HL-60/S4 (cell line): Measurements from ENCODE around the gene GPC1.

Experiments
- in situ Hi-C: fragments of 300-500 bp; cut with MboI; formaldehyde crosslinking; loops from 2 replicates; pipeline ENCODE4 v1.14.3; 2022; ENCODE audit warnings: low sequenced_read_pairs

The GPC1 gene

DNA sequence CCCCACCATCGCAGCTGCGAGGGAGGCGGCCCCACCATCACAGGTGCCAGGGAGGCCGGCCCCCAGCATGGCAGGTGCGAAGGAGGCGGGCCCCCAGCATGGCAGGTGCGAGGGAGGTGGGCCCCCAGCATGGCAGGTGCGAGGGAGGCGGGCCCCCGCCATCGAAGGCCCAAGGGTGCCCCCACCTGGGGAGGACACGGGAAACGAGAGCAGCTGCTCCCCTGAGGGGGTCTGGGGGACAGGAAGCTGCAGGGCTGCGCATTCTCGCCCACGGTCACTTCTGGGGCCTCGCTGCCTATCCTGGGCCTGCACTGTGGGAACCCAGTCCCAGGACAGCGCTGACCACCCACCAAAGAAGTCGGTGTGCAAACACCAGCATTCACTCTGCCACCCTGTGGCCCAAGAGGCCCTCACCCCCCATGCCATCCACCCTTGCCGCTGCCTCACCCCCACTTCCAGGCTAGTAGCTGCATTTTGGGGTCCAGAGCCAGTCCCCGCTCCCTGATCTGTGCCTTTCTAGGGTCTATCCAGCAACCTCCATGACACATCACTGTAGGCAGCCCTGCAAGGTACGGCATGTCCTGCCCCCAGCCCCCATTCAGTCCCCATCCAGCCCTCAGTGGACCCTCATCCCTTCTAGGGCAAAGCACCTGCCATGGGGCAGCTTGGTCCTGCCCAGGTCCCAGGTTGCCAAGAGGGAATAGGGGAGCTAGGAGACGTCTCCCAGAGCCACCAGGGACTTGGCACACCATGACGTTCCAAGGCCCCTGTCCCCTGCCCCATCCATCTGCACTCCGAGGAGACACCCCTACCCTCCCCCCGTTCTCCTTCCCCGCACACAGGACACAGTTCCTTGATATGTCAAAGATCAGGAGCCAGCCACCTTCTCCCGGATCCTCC is 24.0 kb upstream of the GPC1 start:
- in situ Hi-C loops = no loop called here

DNA sequence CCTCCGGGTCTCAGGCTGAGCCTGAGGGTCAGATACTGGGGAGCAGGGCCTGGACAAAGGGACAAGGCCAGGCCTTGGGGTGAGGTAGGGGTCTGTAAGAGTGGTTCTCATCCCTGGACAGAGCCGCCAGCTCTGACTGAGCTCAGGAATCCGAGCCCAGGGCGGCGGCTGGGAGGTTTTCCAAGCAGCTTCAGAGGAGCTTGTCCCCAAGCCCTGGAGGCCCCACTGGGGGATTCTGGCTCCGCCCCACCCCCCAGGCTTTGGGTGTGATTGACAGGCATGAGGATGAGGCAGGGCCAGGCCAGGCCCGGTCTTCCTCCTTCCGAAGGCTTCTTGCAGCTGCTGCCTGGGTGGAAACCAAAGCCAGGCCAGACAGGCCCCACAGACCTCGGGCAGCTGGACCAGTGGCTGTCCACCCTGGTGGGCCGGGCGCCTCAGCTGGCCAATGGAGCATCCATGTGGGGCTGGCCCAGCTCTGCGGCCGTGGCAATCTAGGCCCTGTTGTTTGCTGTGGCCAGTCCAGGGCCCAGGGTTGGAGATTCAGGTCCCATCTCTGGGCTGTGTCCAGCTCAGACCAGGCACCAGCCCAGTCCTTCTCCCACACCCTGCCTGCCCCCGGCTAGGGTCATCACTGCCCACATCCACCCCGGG is 23.1 kb upstream of the GPC1 start:
- in situ Hi-C loops = no loop called here

DNA sequence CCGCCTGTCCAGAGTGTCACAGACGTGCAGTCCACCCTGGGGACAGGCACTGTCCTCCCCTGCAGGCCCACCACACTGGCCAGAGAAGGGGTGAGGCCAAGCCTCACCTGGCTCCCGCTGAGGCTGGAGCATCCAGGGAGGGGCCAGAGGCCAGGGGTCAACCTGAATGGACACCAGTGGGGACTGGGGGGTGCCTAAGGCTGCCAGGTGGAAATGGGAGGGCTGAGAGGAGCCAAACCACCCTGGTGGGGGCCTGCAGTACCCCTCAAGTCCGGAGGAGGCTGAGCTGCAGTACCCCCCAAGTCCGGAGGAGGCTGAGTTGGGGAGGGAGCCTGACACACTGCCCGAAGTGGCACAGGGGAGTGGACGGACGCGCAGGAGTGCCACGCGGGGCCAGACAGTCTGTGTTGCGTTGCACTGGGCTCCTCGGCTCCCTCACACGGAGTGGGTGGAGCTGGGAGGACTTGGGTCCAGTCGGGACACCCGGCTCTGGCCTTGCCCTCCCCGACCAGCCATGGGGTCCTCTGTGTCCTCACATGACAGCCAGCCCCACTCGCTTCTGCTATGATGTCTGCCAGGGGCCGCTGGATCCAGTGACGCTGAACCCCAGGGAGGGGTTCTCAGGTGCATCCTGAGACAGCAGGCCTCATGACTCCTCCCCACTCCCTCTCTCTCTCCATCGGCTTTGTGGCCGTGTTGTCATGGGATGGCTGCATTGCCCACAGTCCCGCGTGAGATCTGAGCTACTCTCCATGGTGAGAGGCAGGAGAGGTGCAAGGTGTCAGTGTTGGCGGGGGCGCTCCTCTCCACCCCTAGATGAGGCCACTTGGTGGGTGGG is 22.3 kb upstream of the GPC1 start:
- in situ Hi-C loops = no loop called here

DNA sequence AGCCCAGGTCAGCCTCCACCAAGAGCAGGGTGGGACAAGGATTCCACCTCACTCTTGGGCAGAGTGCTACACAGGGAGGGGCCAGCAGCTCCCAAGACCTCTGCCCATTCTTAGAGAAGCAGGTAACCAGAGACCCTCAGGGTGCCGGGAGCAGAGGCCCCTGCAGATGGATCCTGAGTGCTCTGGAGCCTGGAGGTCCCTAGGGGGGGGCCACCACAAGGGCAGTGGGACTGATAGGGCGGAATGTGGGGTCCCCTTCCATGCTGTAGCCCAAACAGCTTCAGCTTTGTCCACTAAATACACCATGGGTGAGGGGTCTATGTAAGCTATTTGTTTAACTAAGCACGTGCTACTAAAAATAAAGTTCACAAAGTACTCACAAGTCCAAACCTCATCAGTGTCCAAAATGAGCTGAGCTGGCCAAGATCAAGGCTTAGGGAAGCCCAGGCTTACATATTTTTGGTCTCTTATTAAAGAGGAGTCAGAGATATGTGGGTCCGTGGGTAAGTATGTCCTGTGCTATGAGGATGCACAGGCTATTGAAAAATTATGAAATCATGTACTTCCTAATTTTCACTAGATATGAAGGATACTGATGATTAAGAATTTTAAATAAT is 21.5 kb upstream of the GPC1 start:
- in situ Hi-C loops = no loop called here

DNA sequence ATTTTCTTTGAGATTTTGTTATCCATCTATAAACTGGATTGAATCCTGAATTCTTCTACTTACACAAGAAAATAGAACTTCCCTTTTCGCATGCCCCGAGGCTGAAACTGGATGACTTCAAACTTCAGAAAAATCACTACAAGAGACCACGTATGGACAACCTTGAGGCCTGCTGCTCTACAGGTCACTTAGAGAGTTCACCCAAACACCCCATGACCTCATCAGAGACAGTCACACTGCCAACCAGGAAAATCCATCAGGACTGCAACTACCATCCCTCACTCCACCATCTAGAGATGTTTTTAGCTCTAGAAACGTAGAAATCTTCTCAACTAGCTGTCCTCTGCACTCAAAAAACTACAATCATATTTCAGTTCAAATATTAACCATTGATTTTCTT is 18.6 kb upstream of the GPC1 start:
- in situ Hi-C loops = no loop called here

DNA sequence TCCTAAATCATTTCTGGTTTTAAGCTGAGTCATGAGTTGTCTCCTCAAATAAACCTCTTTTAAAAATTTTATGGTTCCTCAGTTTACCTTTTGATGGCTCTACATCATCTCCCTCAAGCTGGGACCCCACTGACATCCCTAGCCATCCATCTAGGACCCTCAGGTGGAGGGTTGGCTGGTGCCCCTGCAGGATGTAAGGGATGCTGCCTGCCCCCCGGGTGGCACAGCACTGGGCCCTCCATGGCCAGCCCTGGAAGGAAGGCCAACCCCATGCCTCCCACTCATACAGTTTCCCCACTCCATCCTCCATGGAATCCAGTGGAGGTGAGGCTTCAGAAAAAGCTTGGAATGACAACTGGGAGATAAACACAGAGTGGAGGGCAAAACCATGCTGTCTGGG is 17.2 kb upstream of the GPC1 start:
- in situ Hi-C loops = no loop called here

DNA sequence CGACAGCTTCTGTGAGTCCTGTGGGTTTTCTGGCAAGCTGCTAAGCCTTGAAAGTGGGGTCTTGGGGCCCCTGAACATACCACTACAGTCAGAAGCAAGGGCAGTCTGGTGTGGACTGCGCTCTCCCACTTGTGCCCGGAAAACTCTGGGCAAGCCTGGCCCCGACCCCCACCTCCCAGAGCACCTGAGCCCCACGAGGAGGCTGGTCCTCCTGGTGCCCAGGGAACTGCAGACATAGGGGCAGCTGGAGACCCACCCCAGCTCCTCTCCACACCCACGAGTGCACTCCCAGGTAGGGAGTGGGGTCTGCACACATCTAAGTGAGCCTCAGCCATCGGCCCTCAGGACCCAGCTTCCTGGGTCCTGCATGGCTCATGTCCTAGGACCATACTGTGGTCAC is 16.2 kb upstream of the GPC1 start:
- in situ Hi-C loops = no loop called here

DNA sequence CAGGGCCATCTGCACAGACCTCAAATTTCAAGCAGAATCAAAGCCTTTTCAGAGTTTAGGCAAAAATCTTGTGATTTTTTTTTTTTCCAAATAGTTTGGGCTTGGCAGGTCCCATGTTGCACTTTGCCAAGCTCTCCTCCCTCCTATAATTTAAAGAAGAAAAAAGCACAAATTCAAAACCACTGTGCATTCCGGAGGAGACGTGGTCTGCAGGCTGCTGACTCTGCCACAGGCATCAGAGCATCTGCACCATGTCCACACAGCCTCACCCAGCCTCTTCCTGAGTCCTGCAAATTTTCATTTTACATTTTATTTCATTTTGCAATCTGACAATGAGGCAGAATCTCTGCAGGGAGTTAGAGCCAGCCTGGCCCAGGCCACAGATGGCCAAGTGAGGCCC is 15.7 kb upstream of the GPC1 start:
- in situ Hi-C loops = no loop called here

DNA sequence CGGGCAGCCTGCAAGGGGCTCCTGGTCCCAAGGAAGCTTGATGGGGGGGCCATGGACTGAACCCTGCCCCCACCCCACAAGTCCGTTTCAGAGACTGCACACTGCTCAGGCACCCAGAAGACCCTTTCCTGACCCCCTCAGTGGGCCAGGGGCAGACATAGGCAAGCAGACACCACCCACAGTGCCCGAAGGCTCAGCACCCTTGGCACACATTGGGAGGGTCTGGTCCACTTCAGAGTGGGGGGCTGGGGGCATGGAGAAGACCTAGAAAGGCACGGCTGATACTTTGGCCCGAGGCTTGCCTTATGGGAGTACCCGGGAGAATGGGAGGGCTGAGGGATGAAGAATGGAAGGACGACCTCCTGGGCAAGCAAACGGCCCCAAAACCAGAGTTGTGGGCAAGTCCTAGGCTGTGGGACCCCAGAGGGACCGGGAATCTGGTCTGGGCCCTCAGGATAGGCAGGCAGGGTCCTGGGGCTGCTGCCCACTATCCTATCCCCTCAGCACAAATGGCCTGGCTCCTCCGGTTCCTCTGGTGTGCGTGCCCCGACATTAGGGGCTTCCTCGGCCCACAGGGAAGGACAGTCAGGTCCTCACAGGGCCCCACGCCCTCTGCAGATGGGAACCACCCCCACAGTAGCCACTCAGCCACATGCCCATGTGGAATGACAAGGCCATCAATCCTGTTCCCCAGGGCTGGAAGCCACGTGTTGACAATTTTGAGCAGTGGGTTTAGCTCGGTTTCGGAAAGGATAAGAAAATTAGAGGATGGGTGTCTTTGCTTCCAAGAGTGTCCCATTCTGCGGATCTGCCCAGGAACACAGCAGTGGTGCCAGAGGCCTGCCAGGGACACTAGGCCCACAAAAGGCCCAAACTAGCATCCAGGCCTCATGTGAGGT is 15.0 kb upstream of the GPC1 start:
- in situ Hi-C loops = no loop called here

DNA sequence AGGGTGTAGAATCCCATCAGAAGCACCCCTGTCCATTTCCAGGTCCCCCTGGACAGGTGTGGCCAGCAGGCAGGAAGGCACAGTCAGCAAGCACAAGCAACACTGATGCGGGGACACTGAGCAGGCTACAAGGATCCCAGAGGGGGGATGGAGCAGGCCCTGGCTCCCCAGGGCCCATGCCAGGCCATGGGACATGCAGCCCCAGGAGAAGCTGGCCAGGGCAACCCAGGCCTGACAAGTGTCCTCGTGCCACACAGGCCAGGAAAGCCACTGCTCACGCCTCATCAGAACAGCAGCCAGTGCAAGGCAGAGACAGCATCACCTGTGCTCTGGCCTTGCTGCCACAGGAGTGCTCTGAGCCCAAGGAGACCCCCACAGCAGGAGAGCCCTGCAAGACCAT is 14.1 kb upstream of the GPC1 start:
- in situ Hi-C loops = no loop called here

DNA sequence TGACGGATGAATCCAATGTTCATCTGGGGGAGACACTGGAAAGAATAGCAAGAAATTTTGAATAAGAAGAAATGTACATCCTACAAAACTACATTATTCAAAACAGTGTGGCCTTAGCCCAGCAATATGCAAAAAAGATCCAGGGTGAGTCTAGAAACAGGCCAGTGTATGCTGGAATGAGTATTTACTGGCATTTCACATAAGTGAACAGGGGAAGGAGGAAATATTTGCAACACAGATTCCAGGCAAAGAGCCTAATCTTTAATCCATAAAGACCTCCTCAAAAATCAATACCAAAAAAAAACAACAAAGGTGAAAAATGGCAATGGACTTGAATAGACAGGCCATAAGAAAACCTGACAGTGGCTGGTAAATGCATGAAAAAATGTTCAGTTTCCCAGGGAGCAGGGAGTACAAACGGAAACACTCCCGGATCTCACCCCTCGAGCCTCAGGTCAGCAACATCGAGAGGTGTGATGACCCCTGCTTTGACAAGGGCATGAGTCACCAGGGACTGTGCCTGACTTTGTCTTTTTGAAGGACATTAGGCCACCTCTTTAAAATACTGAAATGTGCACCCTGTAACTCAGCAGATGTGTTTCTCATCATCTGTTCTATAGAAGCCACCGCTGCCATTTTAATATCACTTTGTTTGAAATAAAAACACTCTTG is 12.7 kb upstream of the GPC1 start:
- in situ Hi-C loops = no loop called here

DNA sequence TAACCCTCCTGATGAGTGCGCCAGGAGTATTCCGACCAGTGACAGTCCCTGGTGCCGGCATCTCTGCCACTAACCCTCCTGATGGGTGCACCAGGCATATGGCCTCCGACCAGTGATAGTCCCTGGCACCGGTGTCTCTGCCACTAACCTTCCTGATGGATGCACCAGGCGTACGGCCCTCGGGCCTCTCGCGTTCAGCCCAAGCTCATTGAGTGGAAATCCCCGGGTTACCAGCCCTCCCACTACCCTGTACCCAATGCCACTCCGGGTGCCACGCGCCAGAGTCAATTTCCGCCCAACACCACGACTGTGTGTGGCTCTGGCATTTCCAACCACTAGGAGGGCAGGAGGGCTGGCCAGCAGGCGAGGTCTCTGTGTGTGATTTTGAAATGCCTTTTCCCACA is 11.7 kb upstream of the GPC1 start:
- in situ Hi-C loops = no loop called here

DNA sequence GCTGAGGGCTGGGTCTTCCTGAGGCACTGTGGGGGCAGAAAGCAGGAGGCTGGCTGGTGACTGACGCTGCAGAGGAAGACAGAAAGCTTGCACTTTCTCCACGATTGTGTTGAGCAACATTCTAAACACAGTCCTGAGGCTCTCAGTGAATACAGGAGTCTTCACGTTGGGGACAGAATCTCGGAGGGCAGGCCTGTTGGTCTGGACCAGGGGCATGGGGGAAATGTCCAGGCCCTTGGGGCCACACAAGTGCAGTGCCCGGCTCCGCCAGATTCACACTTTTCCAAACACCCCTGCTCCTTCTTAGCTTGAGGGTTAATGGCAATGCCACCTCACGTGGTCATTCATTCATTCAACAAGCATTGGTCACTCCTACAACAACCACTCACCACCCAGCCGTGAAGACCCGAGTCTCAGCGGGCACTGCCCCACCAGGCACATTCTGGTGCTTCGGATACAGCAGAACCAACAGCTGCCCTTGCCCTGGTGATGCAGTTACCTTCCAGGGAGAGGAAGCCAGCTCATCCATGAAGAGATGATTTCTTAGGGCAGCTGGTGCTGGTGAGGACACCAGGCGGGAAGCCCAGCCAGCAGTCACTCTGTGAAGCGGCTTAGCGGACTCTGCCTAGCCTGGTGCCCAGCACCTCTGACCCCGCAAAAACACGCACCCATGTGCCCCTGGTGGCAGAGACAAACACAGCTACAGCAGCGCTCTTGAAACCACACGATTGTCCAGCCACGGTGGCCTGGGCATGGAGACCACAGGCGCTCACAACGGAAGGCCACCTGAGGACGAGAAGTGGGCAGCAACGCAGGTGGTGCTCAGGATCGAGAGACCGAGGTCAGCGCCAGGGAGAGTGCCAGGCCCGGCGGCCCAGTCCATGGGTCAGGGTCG is 10.9 kb upstream of the GPC1 start:
- in situ Hi-C loops = loop anchor here (25.0 kb wide), 1 partner anchor 187 kb away; no protein-coding TSS in a partner anchor

DNA sequence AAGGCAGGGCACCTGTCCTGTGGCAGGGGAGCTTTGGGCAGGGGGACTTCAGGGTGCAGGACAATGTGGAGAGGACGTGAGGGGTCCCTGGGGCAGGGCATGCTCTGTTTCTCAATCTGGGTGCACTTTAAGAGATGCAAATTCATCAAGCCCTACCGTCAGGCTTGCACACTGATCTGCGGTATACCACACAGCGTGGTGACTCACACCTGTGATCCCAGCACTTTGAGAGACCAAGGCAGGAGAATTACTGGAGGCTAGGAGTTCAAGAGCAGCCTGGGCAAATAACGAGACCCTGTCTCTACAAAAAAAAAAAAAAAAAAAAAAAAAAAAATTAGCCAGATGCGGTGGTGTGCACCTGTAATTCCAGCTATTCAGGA is 10.2 kb upstream of the GPC1 start:
- in situ Hi-C loops = loop anchor here (25.0 kb wide), 1 partner anchor 188 kb away; no protein-coding TSS in a partner anchor

DNA sequence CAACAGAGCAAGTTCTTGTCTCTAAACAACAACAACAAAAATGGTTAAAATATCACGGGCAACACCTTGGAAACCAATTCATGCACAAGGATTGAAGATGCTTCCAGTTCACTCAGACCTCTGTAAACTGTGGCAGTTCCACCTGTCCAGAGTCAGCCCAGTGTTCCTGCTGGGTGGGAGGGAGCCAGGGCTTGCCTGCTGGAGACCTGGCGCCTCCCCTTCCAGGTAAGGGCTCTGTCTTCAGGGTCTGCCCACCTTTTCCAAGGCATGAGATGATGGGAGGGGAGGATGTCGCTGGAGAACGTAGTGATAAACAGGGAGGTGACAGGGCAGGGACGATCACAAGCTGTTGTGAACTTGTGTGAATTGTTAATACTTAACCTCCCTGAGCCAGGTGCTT is 9.8 kb upstream of the GPC1 start:
- in situ Hi-C loops = loop anchor here (25.0 kb wide), 1 partner anchor 188 kb away; no protein-coding TSS in a partner anchor

DNA sequence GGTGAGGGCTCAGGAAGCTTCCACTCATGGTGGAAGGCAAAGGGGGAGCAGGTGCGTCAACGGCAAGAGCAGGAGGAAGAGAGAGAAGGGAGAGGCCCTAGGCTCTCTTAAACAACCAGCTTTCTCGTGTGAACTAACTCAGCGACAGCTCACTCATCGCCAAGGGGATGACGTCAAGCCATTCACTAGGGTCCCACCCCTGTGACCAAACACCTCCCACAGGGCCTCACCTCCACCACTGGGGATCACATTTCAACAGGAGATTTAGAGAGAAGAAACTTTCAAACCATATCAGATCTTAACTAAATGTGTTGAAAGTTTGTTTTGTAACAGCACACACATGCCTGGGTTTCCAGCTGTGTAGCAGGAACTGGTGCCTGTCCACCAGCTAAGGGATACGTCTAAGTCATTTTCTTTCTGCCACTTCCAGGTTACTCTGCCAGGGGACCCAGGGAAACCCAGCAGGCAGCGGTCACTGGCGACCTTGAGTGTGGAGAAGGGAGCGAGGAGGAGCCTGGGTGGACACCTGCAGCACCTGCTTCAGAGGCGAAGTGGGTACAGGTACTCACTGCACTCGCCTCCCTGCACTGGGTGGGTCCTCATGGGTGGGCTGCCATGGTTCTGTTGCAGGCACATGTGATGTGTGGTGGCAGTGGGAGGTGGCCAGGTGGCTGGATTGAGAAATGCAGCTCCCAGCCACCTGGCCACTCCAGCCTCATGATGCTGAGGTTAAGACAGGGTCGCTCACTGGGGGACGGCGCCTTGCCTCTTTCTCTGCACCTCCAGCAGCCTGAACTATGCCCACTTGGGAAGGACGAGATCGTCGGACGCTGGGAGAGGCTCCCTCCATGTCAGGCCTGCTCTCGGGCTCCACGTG is 8.4 kb upstream of the GPC1 start:
- in situ Hi-C loops = loop anchor here (25.0 kb wide), 1 partner anchor 190 kb away; no protein-coding TSS in a partner anchor

DNA sequence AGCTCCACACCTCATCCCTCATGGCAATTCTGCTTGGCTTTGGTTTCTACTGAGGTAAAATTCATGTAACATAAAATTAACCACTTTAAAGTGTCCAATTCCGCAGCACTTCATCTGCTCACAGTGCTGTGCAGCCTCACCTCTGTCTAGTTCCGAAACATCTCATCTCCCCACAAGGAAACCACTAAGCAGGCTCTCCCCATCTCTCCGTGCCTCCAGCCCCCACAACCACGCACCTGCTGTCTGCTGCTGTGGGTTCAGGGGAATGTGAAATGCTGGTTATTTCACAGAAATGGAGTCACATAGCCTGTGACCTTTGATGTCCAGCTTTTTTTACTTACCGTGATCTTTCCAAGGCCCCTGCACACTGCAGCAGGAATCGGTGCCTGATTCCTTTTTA is 7.7 kb upstream of the GPC1 start:
- in situ Hi-C loops = loop anchor here (25.0 kb wide), 1 partner anchor 190 kb away; no protein-coding TSS in a partner anchor
